Measurements from ENCODE around the gene CCDC92. TPM values are rescaled to one million over a fixed set of nuclear protein-coding genes. Genes with fewer than 3 reads are reported as not detected.

Gene CCDC92
- polyA plus RNA-seq, 4 donors = 48.4 to 50.2 (median 49.3) TPM

DNA sequence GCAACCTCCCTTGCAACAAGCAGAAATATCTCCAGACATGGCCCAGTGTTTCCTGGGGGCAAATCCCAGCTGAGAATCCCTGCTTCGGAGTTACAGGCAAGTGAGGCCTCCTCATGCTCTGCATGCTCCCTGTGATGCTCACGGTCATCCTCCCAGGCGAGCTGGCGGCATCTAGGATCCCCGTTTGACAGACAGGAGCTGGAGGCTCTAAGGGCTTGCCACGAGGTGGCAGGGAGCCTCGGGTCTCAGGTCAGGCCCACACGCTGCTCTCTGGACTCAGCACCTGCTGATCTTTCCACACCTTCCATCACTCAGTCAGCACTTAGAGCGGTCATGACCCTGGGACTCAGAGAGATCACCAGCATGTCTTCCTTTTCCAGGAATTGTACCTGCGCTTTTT is 79.8 kb downstream of the CCDC92 start:
- DNase-seq (ENCODE audit: low read depth in 4 of 4, low spot score in 3 of 4) = no peak

DNA sequence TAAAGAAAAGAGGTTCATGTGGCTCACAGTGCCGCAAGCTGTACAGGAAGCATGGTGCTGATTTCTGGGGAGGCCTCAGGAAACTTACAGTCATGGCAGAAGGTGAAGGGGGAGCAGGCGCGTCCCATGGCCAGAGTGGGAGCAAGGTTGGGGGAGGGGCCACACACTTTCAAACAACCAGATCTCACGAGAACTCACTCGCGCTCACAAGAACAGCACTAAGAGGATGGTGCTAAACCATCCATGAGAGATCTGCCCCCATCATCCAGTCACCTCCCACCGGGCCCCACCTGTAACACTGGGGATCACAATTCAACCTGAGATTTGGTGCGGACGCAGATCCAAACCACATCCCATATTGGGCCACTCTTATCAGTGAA is 80.5 kb downstream of the CCDC92 start:
- no peak for DNase-seq (ENCODE audit: low read depth in 4 of 4, low spot score in 3 of 4)

GRCh38 chr12:123891516-123892179 is 81.0 kb downstream of the CCDC92 start:
- DNase-seq (ENCODE audit: low read depth in 4 of 4, low spot score in 3 of 4) = no peak

- DNase-seq (ENCODE audit: low read depth in 4 of 4, low spot score in 3 of 4) = no peak
Measured at GRCh38 chr12:123891011-123891410, 81.6 kb downstream of the CCDC92 start.

DNA sequence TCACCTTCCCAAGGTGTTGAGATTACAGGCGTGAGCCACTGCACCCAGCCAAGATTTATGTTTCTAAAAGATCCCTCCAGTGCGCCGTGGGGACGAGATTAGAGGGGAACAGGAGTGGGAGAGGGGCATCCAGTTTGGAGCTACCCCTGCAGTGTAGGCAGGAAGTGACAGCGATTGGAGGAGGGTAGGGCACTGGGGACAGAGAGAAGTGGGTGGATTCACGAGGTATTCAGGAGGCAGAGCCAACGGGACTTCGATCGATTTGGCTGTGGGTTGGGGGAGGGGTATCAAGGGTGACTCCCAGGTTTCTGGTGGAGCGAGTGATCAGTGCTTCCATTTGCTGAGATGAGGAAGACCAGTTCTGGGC is 82.1 kb downstream of the CCDC92 start:
- DNase-seq (ENCODE audit: low read depth in 4 of 4, low spot score in 3 of 4) = no peak

GRCh38 chr12:123889848-123890535 is 82.6 kb downstream of the CCDC92 start:
- no peak for DNase-seq (ENCODE audit: low read depth in 4 of 4, low spot score in 3 of 4)

DNA sequence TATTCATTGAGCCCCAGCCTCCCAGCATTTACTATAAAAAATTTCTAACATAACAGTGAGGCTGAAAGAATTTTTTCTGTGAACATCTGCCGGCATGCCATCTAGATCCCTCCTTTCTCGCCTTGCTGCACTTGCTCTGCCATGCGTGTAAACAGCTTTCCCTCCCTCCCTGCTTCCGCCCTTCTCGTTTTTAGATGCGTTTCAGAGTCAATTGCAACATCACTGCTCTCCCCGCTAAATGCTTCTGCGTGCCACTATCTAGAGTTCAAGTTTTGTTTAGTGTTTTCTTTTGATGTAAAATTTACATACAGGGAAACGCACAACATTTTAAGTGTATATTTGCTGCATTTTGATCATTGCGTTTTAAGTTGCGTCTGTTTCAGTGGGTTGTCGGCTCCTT is 83.6 kb downstream of the CCDC92 start:
- DNase-seq (ENCODE audit: low read depth in 4 of 4, low spot score in 3 of 4) = no peak

DNA sequence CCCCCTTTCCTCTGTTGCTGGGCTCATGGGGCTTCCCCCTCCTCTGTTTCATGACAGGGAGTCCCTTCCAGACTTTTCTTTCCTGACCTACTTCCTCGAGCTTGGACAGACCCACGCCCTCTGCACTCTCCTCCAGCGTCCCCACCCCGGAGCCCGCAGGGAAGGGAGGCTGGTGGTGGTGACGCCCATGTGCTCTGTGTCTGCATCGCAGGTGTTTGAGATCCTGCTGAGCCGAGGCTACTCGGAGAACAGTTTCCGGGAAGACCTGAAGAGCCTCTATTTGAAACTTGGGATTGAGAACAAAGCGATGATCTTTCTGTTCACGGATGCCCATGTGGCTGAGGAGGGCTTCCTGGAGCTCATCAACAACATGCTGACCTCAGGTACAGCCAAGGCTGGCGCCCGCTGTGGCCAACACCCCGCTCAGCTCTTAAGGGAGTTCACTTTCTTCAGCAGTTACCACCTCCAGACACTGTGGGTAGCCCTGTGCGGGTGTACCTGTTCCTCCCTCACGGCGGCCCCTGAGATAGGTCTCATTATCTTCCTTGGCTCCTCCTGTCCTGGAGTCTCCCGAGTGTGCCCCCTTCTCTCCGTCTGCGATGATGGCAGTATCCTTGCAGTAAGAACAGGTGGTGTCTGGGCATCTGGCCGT is 85.6 kb downstream of the CCDC92 start:
- no peak for DNase-seq (ENCODE audit: low read depth in 4 of 4, low spot score in 3 of 4)

- DNase-seq (ENCODE audit: low read depth in 4 of 4, low spot score in 3 of 4) = no peak
Measured at GRCh38 chr12:123886258-123886657, 86.4 kb downstream of the CCDC92 start.

Other genes with a start within 250 kb of the CCDC92 start
- gene DNAH10, start 210.5 kb downstream of the CCDC92 start, polyA plus RNA-seq (ENCODE audit: insufficient read length in 4 of 4) = 1 to 10 TPM; 4.5 to 5.5 (median 4.8) TPM
- 100 to 1,000 TPM; 159 to 190 (median 186) TPM for gene ZNF664, start 384 bp upstream of the CCDC92 start, polyA plus RNA-seq (ENCODE audit: insufficient read length in 4 of 4)